Measurements from ENCODE around the gene ITGB1BP1. TPM values are rescaled to one million over a fixed set of nuclear protein-coding genes. Genes with fewer than 3 reads are reported as not detected.
A peak's percentile ranks its signal among the peaks of the same experiment; 100 is the strongest.

ITGB1BP1 gene
- total and polyA plus RNA-seq, 8 donors = 20.1 to 117 (median 53.5) TPM

DNA sequence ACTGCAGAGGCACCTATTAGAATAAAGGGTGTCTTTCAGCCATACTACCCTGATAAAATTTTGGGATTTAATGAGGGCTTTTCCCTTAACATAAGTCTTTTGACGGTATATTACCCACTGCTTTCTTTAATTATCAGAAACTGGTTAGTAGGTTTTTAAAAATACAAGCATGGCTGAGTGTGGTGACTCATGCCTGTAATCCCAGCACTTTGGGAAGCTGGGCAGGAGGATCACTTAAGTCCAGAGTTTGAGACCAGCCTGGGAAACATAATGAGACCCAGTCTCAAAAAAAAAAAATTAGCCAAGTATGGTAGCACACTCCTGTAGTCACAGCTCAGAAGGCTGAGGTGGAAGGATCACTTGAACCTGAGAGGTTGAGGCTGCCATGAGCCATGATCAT, 16.2 kb upstream of the ITGB1BP1 start:
- no peaks in the 10 kb centered on the region for H3K27me3 ChIP-seq
- intact Hi-C loops (cut with DNase I; ENCODE audit: low total_unique reads) = no loop called here
- 86 to 96% (median 91%) methylated on average over 1 of the region's 1 CpG for WGBS, 5 donors
- no peaks in the 10 kb centered on the region for H3K4me1 ChIP-seq
- peaks cover 39 to 100% (median 98%) of the 10 kb centered on the region in 4 donors for H3K36me3 ChIP-seq
- peak overlapping the region in 2 of 5 donors; percentile 20 to 38 for H3K27ac ChIP-seq
- TF ChIP-seq POLR2A (IDR thresholded peaks at IDR 0.05) (no peak), EP300 (IDR thresholded peaks at IDR 0.05) (no peak), POLR2AphosphoS5 (IDR thresholded peaks at IDR 0.05) (no peak)
- TF ChIP-seq, protein P1, sequence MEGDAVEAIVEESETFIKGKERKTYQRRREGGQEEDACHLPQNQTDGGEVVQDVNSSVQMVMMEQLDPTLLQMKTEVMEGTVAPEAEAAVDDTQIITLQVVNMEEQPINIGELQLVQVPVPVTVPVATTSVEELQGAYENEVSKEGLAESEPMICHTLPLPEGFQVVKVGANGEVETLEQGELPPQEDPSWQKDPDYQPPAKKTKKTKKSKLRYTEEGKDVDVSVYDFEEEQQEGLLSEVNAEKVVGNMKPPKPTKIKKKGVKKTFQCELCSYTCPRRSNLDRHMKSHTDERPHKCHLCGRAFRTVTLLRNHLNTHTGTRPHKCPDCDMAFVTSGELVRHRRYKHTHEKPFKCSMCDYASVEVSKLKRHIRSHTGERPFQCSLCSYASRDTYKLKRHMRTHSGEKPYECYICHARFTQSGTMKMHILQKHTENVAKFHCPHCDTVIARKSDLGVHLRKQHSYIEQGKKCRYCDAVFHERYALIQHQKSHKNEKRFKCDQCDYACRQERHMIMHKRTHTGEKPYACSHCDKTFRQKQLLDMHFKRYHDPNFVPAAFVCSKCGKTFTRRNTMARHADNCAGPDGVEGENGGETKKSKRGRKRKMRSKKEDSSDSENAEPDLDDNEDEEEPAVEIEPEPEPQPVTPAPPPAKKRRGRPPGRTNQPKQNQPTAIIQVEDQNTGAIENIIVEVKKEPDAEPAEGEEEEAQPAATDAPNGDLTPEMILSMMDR (IDR thresholded peaks at IDR 0.05) = no peak
- H3K4me3 ChIP-seq = no peak overlapping the region
- no peak for DNase-seq
- no peaks in the 10 kb centered on the region for H3K9me3 ChIP-seq

DNA sequence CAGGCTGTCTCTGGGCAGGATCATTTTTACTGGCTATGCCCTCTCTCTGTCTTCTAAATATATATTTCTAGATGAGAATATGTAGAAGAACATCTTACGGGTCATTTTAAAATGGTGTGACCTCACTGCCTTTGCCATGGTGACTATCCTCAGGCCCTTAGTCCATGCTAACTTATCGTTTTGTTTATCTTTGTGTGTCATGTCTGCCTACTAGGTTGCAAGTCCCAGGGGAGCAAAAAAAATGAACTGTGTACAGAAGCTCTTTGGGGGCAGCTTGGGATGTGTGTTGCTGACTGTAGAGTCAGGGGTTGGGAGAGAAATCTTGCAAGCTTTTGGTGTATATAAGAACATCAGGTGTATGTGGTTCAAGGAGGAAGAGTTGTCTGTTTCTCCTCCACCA, 11.2 kb upstream of the ITGB1BP1 start:
- Histone ChIP-seq H3K36me3 (peaks cover 54 to 100% (median 100%) of the 10 kb centered on the region in 4 donors), H3K27ac (no peak overlapping the region), H3K4me3 (no peak overlapping the region), H3K4me1 (no peaks in the 10 kb centered on the region), H3K27me3 (no peaks in the 10 kb centered on the region), H3K9me3 (no peaks in the 10 kb centered on the region)
- 71 to 78% (median 75%) methylated on average over 2 of the region's 2 CpGs for WGBS, 5 donors
- no peak for DNase-seq
- intact Hi-C loops (cut with DNase I; ENCODE audit: low total_unique reads) = no loop called here
- no peak for TF ChIP-seq POLR2AphosphoS5 (IDR thresholded peaks at IDR 0.05)
- no peak for TF ChIP-seq POLR2A (IDR thresholded peaks at IDR 0.05)
- no peak for TF ChIP-seq EP300 (IDR thresholded peaks at IDR 0.05)
- TF ChIP-seq, protein P1 (IDR thresholded peaks at IDR 0.05) = no peak

DNA sequence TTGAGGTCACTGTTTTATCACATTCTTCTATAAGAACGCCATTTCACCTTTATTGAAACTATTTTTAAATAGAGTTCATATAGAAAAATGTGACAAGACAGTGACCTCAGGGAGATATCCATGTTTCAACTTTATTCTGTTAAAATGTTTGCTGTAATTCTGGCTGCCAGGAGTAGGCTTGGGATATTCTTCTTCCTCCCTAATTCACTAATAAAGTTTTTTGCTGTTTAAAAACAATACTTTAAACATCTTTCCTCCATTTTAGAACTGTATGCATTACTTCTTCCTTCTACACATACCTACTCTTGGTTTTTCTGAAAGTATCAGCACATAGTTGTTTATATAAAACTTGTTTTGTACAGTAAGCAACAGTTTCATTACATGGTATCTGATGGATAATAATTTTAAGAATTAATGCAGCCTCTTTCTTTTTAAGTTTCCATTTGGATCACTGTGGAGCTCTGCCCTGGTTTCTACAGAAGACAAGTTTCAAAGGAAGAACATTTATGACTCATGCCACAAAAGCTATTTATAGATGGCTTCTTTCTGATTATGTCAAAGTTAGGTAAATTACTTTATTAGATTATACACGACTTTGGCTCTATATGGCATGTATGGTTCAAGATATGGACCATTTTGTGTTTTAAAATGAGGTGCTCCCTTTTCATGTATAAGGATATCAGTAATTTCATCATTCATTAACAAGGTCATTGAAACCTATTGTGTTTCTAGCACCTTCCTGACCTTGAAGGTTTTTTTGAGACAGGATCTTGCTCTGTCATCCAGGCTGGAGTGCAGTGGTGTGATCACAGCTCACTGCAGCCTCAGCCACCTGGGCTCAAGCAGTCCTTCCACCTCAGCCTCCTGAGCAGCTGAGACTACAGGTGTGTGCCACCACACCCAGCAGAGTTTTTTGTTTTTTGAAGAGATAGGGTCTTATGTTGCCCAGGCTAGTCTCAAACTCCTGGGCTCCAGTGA, 7.3 kb upstream of the ITGB1BP1 start:
- Histone ChIP-seq H3K4me1 (no peaks in the 10 kb centered on the region), H3K27ac (no peak overlapping the region), H3K9me3 (no peaks in the 10 kb centered on the region), H3K36me3 (peaks cover 30 to 72% (median 70%) of the 10 kb centered on the region in 4 donors), H3K4me3 (no peak overlapping the region), H3K27me3 (no peaks in the 10 kb centered on the region)
- no peak for TF ChIP-seq POLR2AphosphoS5 (IDR thresholded peaks at IDR 0.05)
- no peak for TF ChIP-seq EP300 (IDR thresholded peaks at IDR 0.05)
- TF ChIP-seq, protein P1 (IDR thresholded peaks at IDR 0.05) = no peak
- TF ChIP-seq POLR2A (IDR thresholded peaks at IDR 0.05) = no peak
- 57 to 67% (median 61%) methylated on average over 2 of the region's 2 CpGs for WGBS, 5 donors
- DNase-seq = no peak
- intact Hi-C loops (cut with DNase I; ENCODE audit: low total_unique reads) = no loop called here

DNA sequence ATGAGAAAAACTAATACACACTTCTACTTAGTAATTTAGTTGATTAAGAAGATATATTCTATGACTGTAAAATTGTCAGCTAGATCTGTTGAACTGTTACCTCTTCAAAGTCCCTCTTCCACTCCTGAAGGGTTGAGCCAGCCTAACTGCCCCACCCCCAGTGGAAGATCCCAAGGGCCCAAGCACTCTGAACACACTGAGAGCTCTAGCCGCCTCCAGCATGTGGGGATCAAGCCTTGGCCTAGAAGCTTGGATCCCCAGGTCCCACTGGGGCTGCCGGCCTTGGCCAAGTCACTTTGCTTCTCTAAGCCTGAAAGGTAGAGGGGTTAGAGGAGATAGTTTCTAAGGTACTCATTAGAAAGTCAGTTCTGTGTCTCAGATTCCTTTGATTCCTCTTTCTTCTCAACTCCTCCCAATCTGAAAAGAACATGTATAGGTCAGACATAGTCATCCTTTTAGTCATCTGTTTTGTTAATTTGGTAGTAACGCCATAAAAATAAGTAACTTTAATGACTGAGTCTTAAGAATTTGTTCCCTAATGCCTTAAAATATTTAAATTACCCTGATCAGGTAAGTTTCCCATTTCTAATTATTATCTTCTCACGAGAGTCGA, 5.7 kb upstream of the ITGB1BP1 start:
- H3K36me3 ChIP-seq = peaks cover 23 to 56% (median 54%) of the 10 kb centered on the region in 4 donors
- intact Hi-C loops (cut with DNase I; ENCODE audit: low total_unique reads) = no loop called here
- TF ChIP-seq POLR2A (IDR thresholded peaks at IDR 0.05) (no peak), EP300 (IDR thresholded peaks at IDR 0.05) (no peak), POLR2AphosphoS5 (IDR thresholded peaks at IDR 0.05) (no peak)
- TF ChIP-seq, protein P1 (IDR thresholded peaks at IDR 0.05) = no peak

More for the DNA sequence above, 5.7 kb upstream of the ITGB1BP1 start:
- Histone ChIP-seq H3K4me1 (peaks cover 8 to 15% (median 11%) of the 10 kb centered on the region in 4 donors), H3K27me3 (no peaks in the 10 kb centered on the region), H3K4me3 (no peak overlapping the region), H3K9me3 (no peaks in the 10 kb centered on the region), H3K27ac (no peak overlapping the region)
- DNase-seq = no peak
- 77 to 91% (median 84%) methylated on average over 5 of the region's 5 CpGs for WGBS, 5 donors

All from stomach (tissue), 9 donors.